Breast epithelium (tissue), 4 donors: ENCODE results near the gene GCN1. TPM values are rescaled to one million over a fixed set of nuclear protein-coding genes. Genes with fewer than 3 reads are reported as not detected.
A peak's percentile ranks its signal among the peaks of the same experiment; 100 is the strongest.

Experiments
- DNase-seq, 2 donors: peaks; one replicate each; pipeline ENCODE4 v3.0.0-alpha.2; 2019; ENCODE audit warnings: low spot score in 2 of 2
- H3K27ac ChIP-seq, 2 donors: fragments of 200-600 bp; sonication (generic) in 1 of 2; one replicate each; pipeline ENCODE4 v1.5.1; 2016 to 2019; ENCODE audit warnings: mild to moderate bottlenecking in 1 of 2
- H3K27me3 ChIP-seq, 2 donors: fragments of 200-600 bp; sonication (generic) in 1 of 2; one replicate each; pipeline versions ENCODE4 v1.5.1 to v1.6.0; 2017 to 2019; ENCODE audit warnings: control low read depth in 1 of 2, mild to moderate bottlenecking in 1 of 2
- H3K36me3 ChIP-seq: fragments of 200-600 bp; one replicate; pipeline ENCODE4 v1.5.1; 2019
- H3K4me1 ChIP-seq, 2 donors: fragments of 200-600 bp; sonication (generic); one replicate each; pipeline ENCODE4 v1.5.1; 2016 to 2019; ENCODE audit warnings: control low read depth in 1 of 2
- H3K4me3 ChIP-seq, 3 donors: fragments of 200-600 bp; sonication (generic); 1 replicate in 2 of 3; 2 replicates in 1 of 3; pipeline ENCODE4 v1.5.1; 2016 to 2019; ENCODE audit warnings: mild to moderate bottlenecking in 3 of 3, moderate library complexity in 2 of 3
- H3K9me3 ChIP-seq, 2 donors: fragments of 200-600 bp; sonication (generic) in 1 of 2; one replicate each; pipeline ENCODE4 v1.5.1; 2016 to 2019; ENCODE audit warnings: control low read depth in 1 of 2
- CTCF ChIP-seq, 3 donors: fragments of 450-650 bp; IDR thresholded peaks; one replicate each; pipeline ENCODE4 v1.5.1; 2016 to 2017; ENCODE audit warnings: antibody characterized with exemption in 3 of 3, mild to moderate bottlenecking in 3 of 3, moderate library complexity in 3 of 3
- POLR2A ChIP-seq: fragments of 450-650 bp; IDR thresholded peaks from one replicate; pipeline ENCODE4 v1.6.1; 2016; ENCODE audit warnings: antibody characterized with exemption, mild to moderate bottlenecking, moderate library complexity
- POLR2AphosphoS5 ChIP-seq, 3 donors: sonication (generic); formaldehyde crosslinking; IDR thresholded peaks; one replicate each; pipeline ENCODE4 v1.6.1; 2017; ENCODE audit warnings: antibody characterized with exemption in 3 of 3
- intact Hi-C: fragments of 100-400 bp; cut with DNase I; formaldehyde crosslinking; loops from one replicate; pipeline ENCODE4 v1.15.1; 2023; ENCODE audit warnings: low total_unique reads
- total RNA-seq, 3 donors: library from RNA; depleted of rRNA; stranded (reverse); fragments of >200 nt; gene quantifications; one replicate each; pipeline ENCODE4 v1.1.0, GENCODE V29; 2016

GCN1 gene
- total RNA-seq, 3 donors from 2014 or later = 50.1 to 79.6 (median 73.4) TPM

- Histone ChIP-seq H3K4me3 (no peak overlapping the region), H3K36me3 (peaks cover 12% of the 10 kb centered on the region), H3K27ac (no peak overlapping the region), H3K9me3 (no peaks in the 10 kb centered on the region), H3K27me3 (no peaks in the 10 kb centered on the region), H3K4me1 (no peaks in the 10 kb centered on the region)
- no peak for DNase-seq
- intact Hi-C loops = no loop called here
- TF ChIP-seq POLR2AphosphoS5 (IDR thresholded peaks at IDR 0.05) (no peak), CTCF (IDR thresholded peaks at IDR 0.05) (no peak), POLR2A (no peak)
These were observed 31.8 kb downstream of the GCN1 start for GRCh38 chr12:120162763-120163162.

- H3K27me3 ChIP-seq = no peaks in the 10 kb centered on the region
- TF ChIP-seq POLR2A (no peak), POLR2AphosphoS5 (IDR thresholded peaks at IDR 0.05) (no peak), CTCF (IDR thresholded peaks at IDR 0.05) (no peak)
- DNase-seq = no peak
- H3K4me3 ChIP-seq = no peak overlapping the region
- no peaks in the 10 kb centered on the region for H3K9me3 ChIP-seq
- intact Hi-C loops = no loop called here
- H3K27ac ChIP-seq = no peak overlapping the region
- H3K4me1 ChIP-seq = no peaks in the 10 kb centered on the region
- peaks cover 21% of the 10 kb centered on the region for H3K36me3 ChIP-seq
These were observed 32.7 kb downstream of the GCN1 start for GRCh38 chr12:120161852-120162251.

- Histone ChIP-seq H3K4me1 (no peaks in the 10 kb centered on the region), H3K27ac (peak overlapping the region in 1 of 2 donors; percentile 50), H3K9me3 (no peaks in the 10 kb centered on the region), H3K4me3 (no peak overlapping the region), H3K36me3 (peaks cover 36% of the 10 kb centered on the region), H3K27me3 (no peaks in the 10 kb centered on the region)
- no peak for DNase-seq
- TF ChIP-seq POLR2A = no peak
- no peak for TF ChIP-seq CTCF (IDR thresholded peaks at IDR 0.05)
- intact Hi-C loops = loop anchor here (5.0 kb wide), 1 partner anchor 312 kb away; no protein-coding TSS in a partner anchor
These were observed 34.8 kb downstream of the GCN1 start for GRCh38 chr12:120159509-120160237.

- intact Hi-C loops = loop anchor here (5.0 kb wide), 1 partner anchor 311 kb away; no protein-coding TSS in a partner anchor
- Histone ChIP-seq H3K9me3 (no peaks in the 10 kb centered on the region), H3K27ac (no peak overlapping the region), H3K4me3 (no peak overlapping the region), H3K4me1 (no peaks in the 10 kb centered on the region), H3K36me3 (peaks cover 36% of the 10 kb centered on the region), H3K27me3 (no peaks in the 10 kb centered on the region)
- DNase-seq = no peak
- TF ChIP-seq POLR2A (no peak), CTCF (IDR thresholded peaks at IDR 0.05) (no peak), POLR2AphosphoS5 (IDR thresholded peaks at IDR 0.05) (no peak)
These were observed 36.2 kb downstream of the GCN1 start for GRCh38 chr12:120158351-120158750.

GRCh38 chr12:120157678-120158077 is 36.8 kb downstream of the GCN1 start:
- Histone ChIP-seq H3K27ac (no peak overlapping the region), H3K4me1 (no peaks in the 10 kb centered on the region), H3K9me3 (no peaks in the 10 kb centered on the region), H3K36me3 (peaks cover 36% of the 10 kb centered on the region), H3K27me3 (no peaks in the 10 kb centered on the region), H3K4me3 (no peak overlapping the region)
- TF ChIP-seq POLR2AphosphoS5 (IDR thresholded peaks at IDR 0.05) = no peak
- no peak for TF ChIP-seq CTCF (IDR thresholded peaks at IDR 0.05)
- no peak for TF ChIP-seq POLR2A
- intact Hi-C loops = loop anchor here (5.0 kb wide), 1 partner anchor 310 kb away; no protein-coding TSS in a partner anchor
- no peak for DNase-seq
